K562 (cell line): ENCODE data around the gene TAF1B. TPM values are rescaled to one million over a fixed set of nuclear protein-coding genes. Genes with fewer than 3 reads are reported as not detected.

ENCODE experiments used
- ATAC-seq: fragments of 200-7000 bp; cut with Tn5 transposase; 3 replicates; pipeline ENCODE4 v1.9.1; 2020; ENCODE audit warnings: moderate library complexity
- BruUV-seq: library from RNA; stranded (reverse); fragments of 400-500 nt; replicated peaks from 2 replicates; lab custom pipeline; 2021; lab: Mats Ljungman, UMichigan
- CTCF ChIA-PET: fragments of 300-600 bp; formaldehyde crosslinking; extraction: SDS; loops from one replicate; lab custom pipeline; 2021; ENCODE audit warnings: low intra/inter-chr PET ratio; lab: Yijun Ruan, JAX
- POLR2A ChIA-PET: fragments of 300-600, 350-650 bp; sonication (Branson Sonifier 250); formaldehyde crosslinking; extraction: SDS; loops from one replicate; lab custom pipeline; 2021; ENCODE audit warnings: antibody characterized with exemption, inconsistent platforms; lab: Yijun Ruan, JAX
- DNase-seq, 4 experiments: peaks; one replicate each; pipeline versions ENCODE4 v3.0.0 to v3.0.0-alpha.2; 2011 to 2018; ENCODE audit warnings: low spot score in 3 of 4, mixed read lengths in 3 of 4; ENCODE audit errors: extremely low read depth in 1 of 4
- FAIRE-seq: peaks from 2 replicates; lab custom pipeline; 2011; peaks lifted over from hg19 to GRCh38; lab: Jason Lieb, UNC
- H2AFZ ChIP-seq: 2 replicates; pipeline ENCODE4 v1.6.0; 2011; ENCODE audit warnings: low read depth, low read length, control low read depth, inconsistent platforms
- H3K27ac ChIP-seq: fragments of 200-600 bp; 3 replicates; pipeline ENCODE4 v1.8.0; 2011; ENCODE audit warnings: low read depth, mild to moderate bottlenecking, control low read depth, inconsistent platforms, low read length, moderate library complexity, mixed read lengths; ENCODE audit errors: extremely low read depth
- H3K27me3 ChIP-seq, 2 experiments: fragments of 300-600 bp in 1 of 2; 2 replicates in 1 of 2; 3 replicates in 1 of 2; pipeline versions ENCODE4 v1.6.0 to v1.8.0; 2011; ENCODE audit warnings: inconsistent platforms in 2 of 2, low read length in 2 of 2, mild to moderate bottlenecking in 1 of 2, mixed read lengths in 1 of 2, moderate library complexity in 1 of 2; ENCODE audit not compliant: control insufficient read depth in 2 of 2, insufficient read depth in 2 of 2
- H3K36me3 ChIP-seq: fragments of 300-600 bp; 3 replicates; pipeline ENCODE4 v1.8.0; 2011; ENCODE audit warnings: mild to moderate bottlenecking, low read length, inconsistent platforms; ENCODE audit not compliant: control insufficient read depth, insufficient read depth
- H3K4me1 ChIP-seq, 2 experiments: fragments of 200-600 bp in 1 of 2; replicated peaks in 1 of 2; 2 replicates in 1 of 2; 3 replicates in 1 of 2; pipeline versions ENCODE4 v1.5.1 to v1.8.0; 2011; ENCODE audit warnings: inconsistent platforms in 2 of 2, low read length in 2 of 2, mild to moderate bottlenecking in 1 of 2, mixed read lengths in 1 of 2, moderate library complexity in 1 of 2; ENCODE audit not compliant: control insufficient read depth in 2 of 2, insufficient read depth in 2 of 2
- H3K4me2 ChIP-seq: 2 replicates; pipeline ENCODE4 v1.6.1; 2011; ENCODE audit warnings: low read length, control low read depth, inconsistent platforms, mixed read lengths; ENCODE audit not compliant: insufficient read depth
- H3K4me3 ChIP-seq: fragments of 200-600 bp; sonication (generic), shearing (Covaris generic); 2 replicates; pipeline ENCODE4 v1.5.1; 2016; ENCODE audit warnings: control low read depth, inconsistent platforms
- H3K79me2 ChIP-seq: fragments of 200-600 bp; 3 replicates; pipeline ENCODE4 v1.8.0; 2011; ENCODE audit warnings: low read length, inconsistent platforms; ENCODE audit not compliant: control insufficient read depth, insufficient read depth
- H3K9ac ChIP-seq, 2 experiments: 2 replicates each; pipeline versions ENCODE4 v1.6.0 to v1.6.1; 2011; ENCODE audit warnings: low read depth in 2 of 2, low read length in 2 of 2, control low read depth in 1 of 2, inconsistent platforms in 1 of 2, mild to moderate bottlenecking in 1 of 2, mixed read lengths in 1 of 2; ENCODE audit not compliant: insufficient read depth in 1 of 2
- H3K9me1 ChIP-seq: one replicate; pipeline ENCODE4 v1.6.0; 2011; ENCODE audit warnings: inconsistent platforms, mild to moderate bottlenecking, low read length, moderate library complexity; ENCODE audit not compliant: control insufficient read depth, insufficient read depth
- H3K9me3 ChIP-seq: replicated peaks from 2 replicates; pipeline ENCODE4 v1.5.1; 2011; ENCODE audit warnings: low read depth, low read length, inconsistent platforms; ENCODE audit not compliant: control insufficient read depth, insufficient read depth
- H4K20me1 ChIP-seq: replicated peaks from 2 replicates; pipeline ENCODE4 v1.6.1; 2011; ENCODE audit warnings: low read length, inconsistent platforms, mixed read lengths; ENCODE audit not compliant: control insufficient read depth, insufficient read depth
- HDGF ChIP-seq: fragments of 450-650 bp; IDR thresholded peaks from 2 replicates; pipeline ENCODE4 v1.6.1; 2016
- NR2C2 ChIP-seq, 2 experiments: fragments of 200-800 bp in 1 of 2; sonication (Bioruptor generic) in 1 of 2; sonication (generic) in 1 of 2; formaldehyde crosslinking in 1 of 2; IDR thresholded peaks; 2 replicates each; pipeline versions ENCODE4 v1.6.1 to v1.8.0; 2016 to 2022; ENCODE audit warnings: mild to moderate bottlenecking in 1 of 2, missing compliant biosample characterization in 1 of 2, missing genetic modification characterization in 1 of 2, missing genetic modification reagents in 1 of 2
- SNIP1 ChIP-seq: fragments of 450-650 bp; IDR thresholded peaks from 2 replicates; pipeline ENCODE4 v1.7.1; 2017; ENCODE audit warnings: low read depth, mild to moderate bottlenecking
- SPI1 ChIP-seq: IDR thresholded peaks from 2 replicates; pipeline ENCODE4 v1.6.1; 2011; ENCODE audit warnings: low read depth, low read length, control low read depth, borderline replicate concordance
- TAF1 ChIP-seq: IDR thresholded peaks from 2 replicates; pipeline ENCODE4 v1.6.1; 2011; ENCODE audit warnings: mild to moderate bottlenecking, low read length, moderate library complexity; ENCODE audit not compliant: insufficient read depth, control insufficient read depth, severe bottlenecking; ENCODE audit errors: extremely low read depth
- TCF3 ChIP-seq: sonication (generic); formaldehyde crosslinking; IDR thresholded peaks from 2 replicates; pipeline ENCODE4 v1.4.0; 2020; ENCODE audit warnings: mild to moderate bottlenecking, missing genetic modification reagents
- ZNF263 ChIP-seq: sonication (generic); formaldehyde crosslinking; IDR thresholded peaks from 2 replicates; pipeline ENCODE4 v1.8.0; 2022; ENCODE audit warnings: mild to moderate bottlenecking, missing genetic modification reagents, borderline replicate concordance
- ZNF408 ChIP-seq: fragments of 250-450 bp; sonication (Bioruptor Pico); IDR thresholded peaks from 2 replicates; pipeline ENCODE4 v1.4.0; 2020; ENCODE audit warnings: low read depth, mild to moderate bottlenecking, moderate library complexity
- ZNF583 ChIP-seq: fragments of 250-450 bp; sonication (Bioruptor Pico); IDR thresholded peaks from 2 replicates; pipeline ENCODE4 v1.4.0; 2020
- ZNF668 ChIP-seq: fragments of 250-450 bp; sonication (Bioruptor Pico); IDR thresholded peaks from 2 replicates; pipeline ENCODE4 v1.8.0; 2022; ENCODE audit warnings: mild to moderate bottlenecking, inconsistent platforms
- whole genome bisulfite sequencing: fragments of 100-300 bp; shearing (Covaris generic); methylation state at CpG from one replicate; pipeline ENCODE4 v1.1.6; 2016; ENCODE audit warnings: low coverage, mixed read lengths; ENCODE audit not compliant: insufficient coverage; ENCODE audit errors: missing lambda C conversion rate; 5-methylcytosine and 5-hydroxymethylcytosine counted together
- in situ Hi-C: fragments of 300-500 bp; cut with MboI; formaldehyde crosslinking; loops from 4 replicates; pipeline ENCODE4 v1.15.0; 2018; ENCODE audit warnings: inconsistent platforms, mixed read lengths
- intact Hi-C: fragments of 100-400 bp; cut with micrococcal nuclease; formaldehyde crosslinking; loops from 2 replicates; pipeline ENCODE4 v1.14.2; 2022
- polyA plus RNA-seq, 8 experiments: library from polyadenylated mRNA; depleted of rRNA in 4 of 8; stranded (reverse) in 5 of 8; unstranded in 3 of 8; fragments of >200 nt; fragmentation: Nextera tagmentation in 2 of 8; fragmentation: Illumina TruSeq in 1 of 8; extraction: Ambion mirVana in 2 of 8; extraction: Trizol in 1 of 8; gene quantifications; 2 replicates each; pipeline versions ENCODE4 v1.2.1 to v1.2.3, GENCODE V29; 2011 to 2014; ENCODE audit warnings: inconsistent platforms in 1 of 8, missing spikeins in 1 of 8
- total RNA-seq, 7 experiments: library from RNA; depleted of rRNA in 6 of 7; stranded (reverse); fragments of >200 nt in 6 of 7; fragmentation: Illumina TruSeq in 2 of 7; extraction: Trizol in 2 of 7; gene quantifications; 2 replicates each; pipeline versions ENCODE4 v1.2.1 to v1.2.3, GENCODE V29; 2011 to 2021; ENCODE audit warnings: low replicate concordance in 1 of 7
- TF ChIP-seq, protein P1 (sequence below): sonication (generic); formaldehyde crosslinking; IDR thresholded peaks from 2 replicates; pipeline ENCODE4 v1.8.0; 2022; ENCODE audit warnings: missing genetic modification reagents, mild to moderate bottlenecking, borderline replicate concordance

Gene TAF1B
- total and polyA plus RNA-seq, 9 of the 15 experiments (the other 6 are each of a cell fraction or from before 2014, with no cell fraction given): 8.8 to 25.1 (median 17.3) TPM

DNA sequence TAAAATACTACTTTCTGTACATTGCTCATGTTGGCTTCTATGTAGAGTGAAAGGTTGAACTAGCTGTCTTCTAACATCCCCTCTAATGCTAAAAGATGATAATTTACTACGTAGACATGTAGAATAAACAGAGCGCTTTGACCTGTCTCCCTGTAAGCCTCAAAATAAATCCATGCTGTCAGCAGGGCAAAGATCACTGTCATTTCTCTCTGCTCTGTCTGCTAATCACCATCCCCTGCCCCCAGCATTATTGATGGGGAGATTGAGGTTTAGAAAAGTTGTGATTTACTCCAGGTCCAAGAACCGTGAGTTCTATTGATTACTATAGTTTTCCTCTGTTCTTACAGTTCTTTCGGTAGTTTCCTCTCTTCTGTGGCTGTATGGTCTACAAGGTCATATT, 69.2 kb downstream of the TAF1B start (continued):
- no peak for TF ChIP-seq TAF1
- TF ChIP-seq ZNF668 (CRISPR knock-in tag): no peak
- TF ChIP-seq SNIP1: no peak
- no peak for TF ChIP-seq HDGF

GRCh38 chr2:9914384-9915065, 71.3 kb downstream of the TAF1B start:
- DNase-seq (peak; percentile 34 to 81 (median 52)), ATAC-seq (peak; percentile 99), FAIRE-seq (peak; percentile 89)
- intact Hi-C loops (loop anchor here (1.0 kb wide), 3 partner anchors 70 to 115 kb away; no protein-coding TSS in a partner anchor), in situ Hi-C loops (no loop called here)
- peak overlapping the region; percentile 43; the same call in 2 of the 3 replicates for H3K27ac ChIP-seq
- H3K79me2 ChIP-seq: no peaks in the 10 kb centered on the region
- WGBS: 17% methylated on average over 9 of the region's 9 CpGs
- peak overlapping the region; percentile 19 to 38; a peak in 1 of 4 replicates for H3K9ac ChIP-seq
- H3K27me3 ChIP-seq: no peaks in the 10 kb centered on the region
- no TSS peak for BruUV-seq
- peak overlapping the region; percentile 54; the same call in 1 of the 2 replicates for H2AFZ ChIP-seq
- H3K4me2 ChIP-seq: no peak overlapping the region
- ChIA-PET POLR2A (interaction anchor here (0.8 to 2.0 kb wide), 7 partner anchors 11 to 138 kb away, joined by 3 to 10 read pairs (median 4); partner anchors contain the start of gene TAF1B), CTCF (interaction anchor here (0.8 to 2.2 kb wide), 3 partner anchors 101 to 155 kb away, joined by 3 to 14 read pairs (median 11); no protein-coding TSS in a partner anchor)
- peaks cover 0 to 8% of the 10 kb centered on the region in 2 experiments; a peak in 3 of 5 replicates for H3K4me1 ChIP-seq
- no peaks in the 10 kb centered on the region for H3K9me1 ChIP-seq
- no peaks in the 10 kb centered on the region for H4K20me1 ChIP-seq
- no peaks in the 10 kb centered on the region for H3K9me3 ChIP-seq
- peaks cover 44% of the 10 kb centered on the region for H3K36me3 ChIP-seq
- H3K4me3 ChIP-seq: no peak overlapping the region
- no peak for TF ChIP-seq SPI1
- no peak for TF ChIP-seq ZNF408 (CRISPR knock-in tag)
- TF ChIP-seq TCF3 (CRISPR knock-in tag): peak; percentile 20; the same call in 1 of the 2 replicates
- TF ChIP-seq ZNF583 (CRISPR knock-in tag): no peak
- no peak for TF ChIP-seq ZNF263 (CRISPR knock-in tag)
- TF ChIP-seq NR2C2 (CRISPR knock-in tag; IDR thresholded peaks at IDR 0.05): 0 out of 2 replicates have a peak, but pooled peaks have one; percentile 39
- TF ChIP-seq NR2C2 (tag; IDR thresholded peaks at IDR 0.05): no peak
- TF ChIP-seq, protein P1, sequence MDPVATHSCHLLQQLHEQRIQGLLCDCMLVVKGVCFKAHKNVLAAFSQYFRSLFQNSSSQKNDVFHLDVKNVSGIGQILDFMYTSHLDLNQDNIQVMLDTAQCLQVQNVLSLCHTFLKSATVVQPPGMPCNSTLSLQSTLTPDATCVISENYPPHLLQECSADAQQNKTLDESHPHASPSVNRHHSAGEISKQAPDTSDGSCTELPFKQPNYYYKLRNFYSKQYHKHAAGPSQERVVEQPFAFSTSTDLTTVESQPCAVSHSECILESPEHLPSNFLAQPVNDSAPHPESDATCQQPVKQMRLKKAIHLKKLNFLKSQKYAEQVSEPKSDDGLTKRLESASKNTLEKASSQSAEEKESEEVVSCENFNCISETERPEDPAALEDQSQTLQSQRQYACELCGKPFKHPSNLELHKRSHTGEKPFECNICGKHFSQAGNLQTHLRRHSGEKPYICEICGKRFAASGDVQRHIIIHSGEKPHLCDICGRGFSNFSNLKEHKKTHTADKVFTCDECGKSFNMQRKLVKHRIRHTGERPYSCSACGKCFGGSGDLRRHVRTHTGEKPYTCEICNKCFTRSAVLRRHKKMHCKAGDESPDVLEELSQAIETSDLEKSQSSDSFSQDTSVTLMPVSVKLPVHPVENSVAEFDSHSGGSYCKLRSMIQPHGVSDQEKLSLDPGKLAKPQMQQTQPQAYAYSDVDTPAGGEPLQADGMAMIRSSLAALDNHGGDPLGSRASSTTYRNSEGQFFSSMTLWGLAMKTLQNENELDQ (CRISPR knock-in tag): no peak
